C4-2B (cell line): Measurements from ENCODE around the gene MAML3.

Source experiments
- CTCF ChIP-seq: fragments of 450-650 bp; conservative IDR thresholded peaks from 2 replicates; pipeline ENCODE4 v1.5.1; 2017; ENCODE audit warnings: mild to moderate bottlenecking
- ZFX ChIP-seq: fragments of 450-650 bp; IDR thresholded peaks from 2 replicates; pipeline ENCODE4 v1.6.1; 2017

- TF ChIP-seq CTCF: peak; percentile 60
- no peak for TF ChIP-seq ZFX
These were observed 101.9 kb downstream of the MAML3 start for GRCh38 chr4:140052050-140052449.
